Measurements from ENCODE around the gene LHFPL6. TPM values are rescaled to one million over a fixed set of nuclear protein-coding genes. Genes with fewer than 3 reads are reported as not detected.

Gene LHFPL6
- total and polyA plus RNA-seq, 10 of the 15 experiments (the other 5 are each of a cell fraction or from before 2014, with no cell fraction given) = 0.11 to 4.6 (median 0.41) TPM

DNA sequence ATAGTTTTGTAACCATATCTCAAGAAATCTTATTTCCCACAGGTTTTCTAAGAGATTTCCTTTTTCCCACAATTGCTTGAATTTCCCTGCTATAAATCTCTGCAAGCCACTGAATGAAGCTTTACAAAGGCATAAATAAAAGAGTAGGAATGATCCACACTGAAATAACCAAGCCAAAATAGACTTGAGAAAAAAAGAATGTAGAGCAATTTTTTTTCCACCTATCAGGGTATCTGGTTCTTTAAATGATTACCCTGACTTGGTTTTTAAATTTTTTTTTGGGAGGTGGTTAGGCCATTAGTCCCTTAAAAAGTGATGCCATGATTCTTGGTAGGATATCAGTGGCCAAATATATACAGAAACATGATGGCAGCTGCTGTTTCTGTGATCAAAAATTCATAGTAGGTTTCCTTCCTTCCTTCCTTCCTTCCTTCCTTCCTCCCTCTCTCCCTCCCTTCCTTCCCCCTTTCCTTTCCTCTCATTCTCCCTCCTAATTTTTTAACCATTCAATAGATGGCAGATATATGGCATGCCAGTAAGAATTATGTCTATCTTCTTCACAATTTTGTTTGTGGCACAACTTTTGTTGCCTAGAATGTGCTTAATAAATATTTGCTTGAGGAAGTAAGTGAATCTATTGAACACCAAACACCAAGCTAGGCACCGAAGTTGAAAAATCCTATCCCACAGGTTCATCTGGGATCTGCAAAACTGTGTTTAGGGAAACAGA is 233.7 kb downstream of the LHFPL6 start:
- in situ Hi-C loops (cut with MboI) = no loop called here
- RAD21 ChIA-PET (ENCODE audit: unreplicated experiment) = no interaction called here
- Histone ChIP-seq H3K4me1 (ENCODE audit: control insufficient read depth, insufficient read depth, low read length) (no peaks in the 10 kb centered on the region), H3K36me3 (ENCODE audit: control insufficient read depth in 2 of 2, insufficient read depth in 2 of 2, low read length in 1 of 2) (no peaks in the 10 kb centered on the region), H3K79me2 (ENCODE audit: control insufficient read depth, insufficient read depth, low read length) (no peaks in the 10 kb centered on the region), H4K20me1 (ENCODE audit: control insufficient read depth, insufficient read depth) (no peaks in the 10 kb centered on the region), H3K4me2 (ENCODE audit: control insufficient read depth, insufficient read depth) (no peak overlapping the region), H3K9ac (ENCODE audit: control insufficient read depth, insufficient read depth, low read length) (no peak overlapping the region), H3K27me3 (replicated peaks in 1 of 2; ENCODE audit: control insufficient read depth in 2 of 2, insufficient read depth in 2 of 2, low read length in 1 of 2) (no peaks in the 10 kb centered on the region), H3K4me3 (no peak overlapping the region), H2AFZ (ENCODE audit: control insufficient read depth, low read depth, low read length) (no peak overlapping the region), H3K9me3 (replicated peaks; ENCODE audit: control insufficient read depth, insufficient read depth, low read length) (no peaks in the 10 kb centered on the region), H3K27ac (ENCODE audit: control insufficient read depth, insufficient read depth) (no peak overlapping the region)
- ATAC-seq = no peak
- CTCF ChIA-PET = no interaction called here
- intact Hi-C loops (cut with micrococcal nuclease; ENCODE audit: unreplicated experiment) = no loop called here
- 58% methylated on average over 1 of the region's 1 CpG for WGBS (ENCODE audit: insufficient coverage, insufficient replicate concordance, low lambda C conversion rate, missing lambda C conversion rate)
- BruUV-seq (replicated peaks) = no TSS peak
- FAIRE-seq = no peak
- POLR2A ChIA-PET = no interaction called here
- SMC1A ChIA-PET (ENCODE audit: uncharacterized antibody, unreplicated experiment) = no interaction called here
- DNase-seq (ENCODE audit: low read depth, low spot score) = no peak
- no peak for TF ChIP-seq CHD1 (IDR thresholded peaks at IDR 0.05; ENCODE audit: low read depth, low read length)
- TF ChIP-seq MEF2A (IDR thresholded peaks at IDR 0.05; ENCODE audit: insufficient read depth, low read depth, low read length) = no peak

DNA sequence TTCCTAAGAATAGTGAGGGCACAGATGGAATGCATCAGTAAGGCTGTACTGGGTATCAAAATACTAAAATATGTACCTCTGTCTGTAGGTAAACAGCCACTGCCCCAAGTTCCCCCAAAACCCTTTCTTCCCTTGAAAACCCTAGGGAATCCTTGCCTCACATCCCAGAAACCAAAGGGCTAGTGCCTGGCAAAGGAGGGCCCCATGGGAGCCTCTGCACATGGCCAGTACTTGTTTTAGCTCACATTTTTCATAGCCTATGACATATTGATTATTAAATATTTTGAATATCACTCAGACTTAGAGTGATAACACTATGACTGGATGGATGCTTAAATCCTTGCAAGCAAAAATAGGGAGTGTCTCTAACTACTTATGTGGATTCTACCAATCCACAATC is 237.1 kb downstream of the LHFPL6 start:
- ChIA-PET RAD21 (ENCODE audit: unreplicated experiment) (interaction anchor here (1.6 kb wide), 1 partner anchor 250 kb away, joined by 5 read pairs; no protein-coding TSS in a partner anchor), SMC1A (ENCODE audit: uncharacterized antibody, unreplicated experiment) (no interaction called here), CTCF (interaction anchor here (0.5 kb wide), 1 partner anchor 1901 kb away, joined by 3 read pairs; no protein-coding TSS in a partner anchor), POLR2A (no interaction called here)
- TF ChIP-seq NR2F1 (conservative IDR thresholded peaks at IDR 0.05) (no peak), HCFC1 (IDR thresholded peaks at IDR 0.05; ENCODE audit: low read length) (no peak), CREB1 (IDR thresholded peaks at IDR 0.05; ENCODE audit: low read depth) (no peak), NR2C2 (IDR thresholded peaks at IDR 0.05; ENCODE audit: borderline replicate concordance, control insufficient read depth, insufficient read length, low read depth) (no peak), ASH2L (IDR thresholded peaks at IDR 0.05; ENCODE audit: borderline replicate concordance, low read depth) (no peak), IKZF2 (IDR thresholded peaks at IDR 0.05) (no peak), TARDBP (IDR thresholded peaks at IDR 0.05; ENCODE audit: borderline replicate concordance) (no peak)
- Histone ChIP-seq H3K9ac (ENCODE audit: control insufficient read depth, insufficient read depth, low read length) (no peak overlapping the region), H2AFZ (ENCODE audit: control insufficient read depth, low read depth, low read length) (no peak overlapping the region), H3K27me3 (replicated peaks in 1 of 2; ENCODE audit: control insufficient read depth in 2 of 2, insufficient read depth in 2 of 2, low read length in 1 of 2) (no peaks in the 10 kb centered on the region), H3K79me2 (ENCODE audit: control insufficient read depth, insufficient read depth, low read length) (no peaks in the 10 kb centered on the region), H4K20me1 (ENCODE audit: control insufficient read depth, insufficient read depth) (no peaks in the 10 kb centered on the region), H3K27ac (ENCODE audit: control insufficient read depth, insufficient read depth) (no peak overlapping the region), H3K4me2 (ENCODE audit: control insufficient read depth, insufficient read depth) (no peak overlapping the region), H3K4me1 (ENCODE audit: control insufficient read depth, insufficient read depth, low read length) (no peaks in the 10 kb centered on the region), H3K9me3 (replicated peaks; ENCODE audit: control insufficient read depth, insufficient read depth, low read length) (no peaks in the 10 kb centered on the region), H3K4me3 (no peak overlapping the region), H3K36me3 (ENCODE audit: control insufficient read depth in 2 of 2, insufficient read depth in 2 of 2, low read length in 1 of 2) (no peaks in the 10 kb centered on the region)
- no peak for DNase-seq (ENCODE audit: low read depth, low spot score)
- intact Hi-C loops (cut with micrococcal nuclease; ENCODE audit: unreplicated experiment) = no loop called here
- no peak for ATAC-seq
- no peak for FAIRE-seq
- in situ Hi-C loops (cut with MboI) = no loop called here
- no TSS peak for BruUV-seq (replicated peaks)
